Left forelimb (tissue), 1 donor: Measurements from ENCODE around the gene ALKBH3.

Experiments used
- DNase-seq: peaks from one replicate; pipeline ENCODE4 v3.0.0-alpha.2; 2018; ENCODE audit warnings: low spot score

The ALKBH3 gene

GRCh38 chr11:43941257-43941994 is 60.8 kb downstream of the ALKBH3 start:
- DNase-seq = no peak

- DNase-seq = peak; percentile 81
These were observed 62.2 kb downstream of the ALKBH3 start for GRCh38 chr11:43942662-43943371.

GRCh38 chr11:43943372-43943930 is 62.8 kb downstream of the ALKBH3 start:
- no peak for DNase-seq

- no peak for DNase-seq
These were observed 63.5 kb downstream of the ALKBH3 start for GRCh38 chr11:43943931-43944751.

GRCh38 chr11:43944761-43945311 is 64.2 kb downstream of the ALKBH3 start:
- DNase-seq = no peak

- no peak for DNase-seq
These were observed 66.4 kb downstream of the ALKBH3 start for GRCh38 chr11:43947003-43947500.

- no peak for DNase-seq
These were observed 67.2 kb downstream of the ALKBH3 start for GRCh38 chr11:43947815-43948214.

- DNase-seq = no peak
These were observed 68.0 kb downstream of the ALKBH3 start for GRCh38 chr11:43948341-43949225.

- no peak for DNase-seq
These were observed 69.8 kb downstream of the ALKBH3 start for GRCh38 chr11:43950311-43950855.

- DNase-seq = no peak
These were observed 70.6 kb downstream of the ALKBH3 start for GRCh38 chr11:43951231-43951630.

- no peak for DNase-seq
These were observed 71.4 kb downstream of the ALKBH3 start for GRCh38 chr11:43952020-43952400.

GRCh38 chr11:43952401-43953342 is 72.0 kb downstream of the ALKBH3 start:
- DNase-seq = no peak

- no peak for DNase-seq
These were observed 72.9 kb downstream of the ALKBH3 start for GRCh38 chr11:43953521-43953920.

- no peak for DNase-seq
These were observed 73.6 kb downstream of the ALKBH3 start for GRCh38 chr11:43954241-43954640.

GRCh38 chr11:43955381-43956118 is 74.9 kb downstream of the ALKBH3 start:
- DNase-seq = no peak

GRCh38 chr11:43957571-43957970 is 76.9 kb downstream of the ALKBH3 start:
- DNase-seq = no peak

GRCh38 chr11:43959321-43959995 is 78.8 kb downstream of the ALKBH3 start:
- DNase-seq = no peak
